ENCODE measurements around the gene C2orf92.

The C2orf92 gene

GRCh38 chr2:97646977-97647376 lies 22.5 kb upstream of the C2orf92 start:
- no peak for TF ChIP-seq CTCF (conservative IDR thresholded peaks at IDR 0.05; ENCODE audit: low read depth, low read length)
- peak overlapping the region; percentile 96 for H3K4me3 ChIP-seq (ENCODE audit: low read length)
- DNase-seq (ENCODE audit: low read depth): no peak

- no peak for DNase-seq (ENCODE audit: low read depth)
- no peak overlapping the region for H3K4me3 ChIP-seq (ENCODE audit: low read length)
- no peak for TF ChIP-seq CTCF (conservative IDR thresholded peaks at IDR 0.05; ENCODE audit: low read depth, low read length)
These were observed 18.4 kb upstream of the C2orf92 start for GRCh38 chr2:97651114-97651513.

- H3K4me3 ChIP-seq (ENCODE audit: low read length): no peak overlapping the region
- TF ChIP-seq CTCF (conservative IDR thresholded peaks at IDR 0.05; ENCODE audit: low read depth, low read length): no peak
- no peak for DNase-seq (ENCODE audit: low read depth)
These were observed 16.0 kb upstream of the C2orf92 start for GRCh38 chr2:97653473-97653872.

GRCh38 chr2:97653874-97654273 lies 15.6 kb upstream of the C2orf92 start:
- no peak for TF ChIP-seq CTCF (conservative IDR thresholded peaks at IDR 0.05; ENCODE audit: low read depth, low read length)
- H3K4me3 ChIP-seq (ENCODE audit: low read length): no peak overlapping the region
- DNase-seq (ENCODE audit: low read depth): no peak

- no peak for DNase-seq (ENCODE audit: low read depth)
- no peak overlapping the region for H3K4me3 ChIP-seq (ENCODE audit: low read length)
- TF ChIP-seq CTCF (conservative IDR thresholded peaks at IDR 0.05; ENCODE audit: low read depth, low read length): no peak
These were observed 15.2 kb upstream of the C2orf92 start for GRCh38 chr2:97654309-97654708.

- DNase-seq (ENCODE audit: low read depth): no peak
- no peak for TF ChIP-seq CTCF (conservative IDR thresholded peaks at IDR 0.05; ENCODE audit: low read depth, low read length)
- no peak overlapping the region for H3K4me3 ChIP-seq (ENCODE audit: low read length)
These were observed 14.7 kb upstream of the C2orf92 start for GRCh38 chr2:97654791-97655190.

- H3K4me3 ChIP-seq (ENCODE audit: low read length): no peak overlapping the region
- DNase-seq (ENCODE audit: low read depth): no peak
- TF ChIP-seq CTCF (conservative IDR thresholded peaks at IDR 0.05; ENCODE audit: low read depth, low read length): no peak
These were observed 13.3 kb upstream of the C2orf92 start for GRCh38 chr2:97656129-97656755.
